ENCODE measurements around the gene EPHB3. TPM values are rescaled to one million over a fixed set of nuclear protein-coding genes. Genes with fewer than 3 reads are reported as not detected.

EPHB3 gene
- total RNA-seq, 1 donor from 2014 or later: 65.0 TPM

DNA sequence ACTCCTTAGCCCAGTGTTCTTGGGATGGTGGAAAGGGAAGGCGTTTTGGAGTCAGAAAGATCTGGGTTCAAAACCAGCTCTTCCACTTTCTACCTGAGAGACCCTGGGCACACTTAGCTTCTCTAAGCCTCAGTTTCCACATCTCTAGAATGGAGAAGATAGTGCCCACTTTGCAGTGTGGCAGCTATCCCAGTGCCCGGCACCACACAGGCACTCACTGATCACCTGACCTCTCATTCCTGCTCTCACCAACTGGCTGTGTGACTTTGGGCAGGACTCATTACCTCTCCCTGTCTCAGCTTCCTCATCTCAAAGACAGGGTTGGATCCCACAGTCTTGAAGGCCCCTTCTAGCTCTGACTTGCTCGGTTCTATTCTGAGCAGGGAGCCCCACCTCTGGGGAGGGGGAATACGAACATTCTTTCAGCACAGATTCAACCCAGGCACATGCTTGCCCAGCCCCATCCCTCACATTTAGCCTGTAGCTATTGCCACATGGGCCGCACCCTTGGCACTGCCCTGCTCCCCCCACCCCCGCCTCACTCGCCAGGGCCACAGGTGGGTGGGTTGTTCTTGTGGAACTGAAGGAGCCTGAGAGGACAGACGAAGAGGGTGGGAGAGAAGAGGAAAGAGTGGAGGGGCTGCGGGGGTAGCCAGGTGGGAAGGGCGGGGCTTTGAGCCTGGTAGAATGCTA, 39.2 kb downstream of the EPHB3 start:
- no peak for DNase-seq (ENCODE audit: extremely low spot score, unreplicated experiment)
- H3K4me1 Mint-ChIP-seq (ENCODE audit: unreplicated experiment): peaks cover 48% of the 10 kb centered on the region

DNA sequence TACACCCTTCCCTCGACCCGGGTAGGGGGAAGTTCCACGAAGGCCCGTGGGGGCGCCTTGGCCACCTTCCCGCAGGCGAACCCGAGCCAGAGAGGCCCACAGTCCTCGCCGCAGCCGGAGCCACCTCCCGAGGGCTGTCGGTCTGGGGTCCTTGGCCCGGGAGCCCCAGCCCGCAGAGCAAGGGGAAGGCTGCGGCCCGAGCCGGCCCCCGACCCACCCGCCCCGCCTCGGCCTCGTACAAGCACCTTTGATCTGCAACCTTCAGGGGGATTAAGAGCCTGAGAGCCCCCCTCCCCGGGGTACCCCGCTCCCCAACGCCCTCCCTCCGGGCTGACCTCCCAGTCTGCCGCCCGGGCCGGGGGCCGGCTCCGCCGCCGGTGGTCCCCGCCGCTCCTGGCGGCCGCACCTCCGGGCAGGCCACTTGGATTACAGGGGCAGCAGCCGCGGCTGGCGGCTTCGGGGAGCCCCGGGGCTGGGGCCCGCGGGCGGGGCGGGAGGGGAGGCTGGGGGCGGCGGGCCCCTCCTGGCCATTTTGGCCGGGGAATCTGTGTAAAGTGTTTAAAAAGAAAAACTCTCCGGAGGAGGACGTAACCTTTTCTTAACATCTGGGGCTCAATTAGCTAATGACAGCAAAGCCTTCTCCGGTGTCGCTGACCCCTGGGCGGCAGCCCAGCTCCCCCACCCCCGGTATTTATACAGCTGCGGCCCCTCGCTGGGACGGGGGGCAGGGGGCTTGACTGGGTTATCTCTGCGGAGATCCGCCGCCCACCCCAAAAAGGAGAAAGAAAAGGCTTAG, 40.2 kb downstream of the EPHB3 start:
- DNase-seq (ENCODE audit: extremely low spot score, unreplicated experiment): no peak
- H3K36me3 Mint-ChIP-seq: no peaks in the 10 kb centered on the region
- peak overlapping the region; percentile 85 for H3K4me3 Mint-ChIP-seq
- H3K4me1 Mint-ChIP-seq (ENCODE audit: unreplicated experiment): peaks cover 50% of the 10 kb centered on the region
- H3K27me3 Mint-ChIP-seq: peaks cover 44% of the 10 kb centered on the region
- peak overlapping the region; percentile 81 for H3K27ac Mint-ChIP-seq
- H3K9me3 Mint-ChIP-seq: peaks cover 4% of the 10 kb centered on the region
- TF ChIP-seq, protein P1, sequence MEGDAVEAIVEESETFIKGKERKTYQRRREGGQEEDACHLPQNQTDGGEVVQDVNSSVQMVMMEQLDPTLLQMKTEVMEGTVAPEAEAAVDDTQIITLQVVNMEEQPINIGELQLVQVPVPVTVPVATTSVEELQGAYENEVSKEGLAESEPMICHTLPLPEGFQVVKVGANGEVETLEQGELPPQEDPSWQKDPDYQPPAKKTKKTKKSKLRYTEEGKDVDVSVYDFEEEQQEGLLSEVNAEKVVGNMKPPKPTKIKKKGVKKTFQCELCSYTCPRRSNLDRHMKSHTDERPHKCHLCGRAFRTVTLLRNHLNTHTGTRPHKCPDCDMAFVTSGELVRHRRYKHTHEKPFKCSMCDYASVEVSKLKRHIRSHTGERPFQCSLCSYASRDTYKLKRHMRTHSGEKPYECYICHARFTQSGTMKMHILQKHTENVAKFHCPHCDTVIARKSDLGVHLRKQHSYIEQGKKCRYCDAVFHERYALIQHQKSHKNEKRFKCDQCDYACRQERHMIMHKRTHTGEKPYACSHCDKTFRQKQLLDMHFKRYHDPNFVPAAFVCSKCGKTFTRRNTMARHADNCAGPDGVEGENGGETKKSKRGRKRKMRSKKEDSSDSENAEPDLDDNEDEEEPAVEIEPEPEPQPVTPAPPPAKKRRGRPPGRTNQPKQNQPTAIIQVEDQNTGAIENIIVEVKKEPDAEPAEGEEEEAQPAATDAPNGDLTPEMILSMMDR (conservative IDR thresholded peaks at IDR 0.05): peak; percentile 20

More for the DNA sequence above, 39.2 kb downstream of the EPHB3 start:
- Mint-ChIP-seq H3K27me3 (peaks cover 39% of the 10 kb centered on the region), H3K27ac (peak overlapping the region; percentile 81), H3K36me3 (no peaks in the 10 kb centered on the region), H3K9me3 (peaks cover 4% of the 10 kb centered on the region), H3K4me3 (peak overlapping the region; percentile 74)
- TF ChIP-seq, protein P1 (conservative IDR thresholded peaks at IDR 0.05): no peak

DNA sequence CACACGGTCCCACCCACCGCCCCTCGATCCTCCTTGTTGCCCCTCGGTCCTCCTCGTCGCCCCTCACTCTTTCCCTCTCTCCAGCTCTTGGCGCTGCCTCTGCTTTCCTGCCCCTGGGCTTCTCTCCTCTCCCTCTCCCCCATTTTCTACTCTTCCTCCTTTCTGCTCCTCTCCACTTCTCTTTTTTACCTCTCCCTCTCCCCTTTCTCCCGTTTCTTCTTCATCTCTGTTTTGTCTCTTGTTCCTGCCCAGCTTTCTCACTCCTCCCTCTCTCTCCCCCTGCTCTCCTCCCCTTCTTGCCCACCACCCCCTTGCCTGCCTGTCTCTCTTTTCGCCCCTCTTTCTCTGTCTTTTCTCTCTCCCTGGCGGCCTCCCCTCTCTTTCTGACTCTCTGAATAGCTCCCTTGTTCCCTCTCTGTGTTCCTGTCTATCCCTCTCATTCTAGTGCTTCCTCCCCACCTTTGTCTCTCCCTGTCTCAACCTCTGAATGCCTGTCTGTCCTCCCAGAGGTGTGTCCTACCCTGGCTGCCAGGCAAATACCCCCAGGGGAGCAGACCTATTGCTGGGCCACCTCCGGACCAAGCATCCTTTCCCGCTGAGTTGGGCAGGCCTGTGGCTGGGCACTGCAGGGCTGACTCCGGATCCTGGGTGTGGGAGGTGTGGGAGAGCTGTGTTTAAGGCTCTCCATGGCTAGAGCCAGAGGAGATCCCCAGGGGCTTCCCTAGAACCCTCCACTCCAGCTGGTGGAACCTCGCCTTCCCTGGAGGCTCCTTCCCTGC, 41.0 kb downstream of the EPHB3 start:
- Mint-ChIP-seq H3K36me3 (no peaks in the 10 kb centered on the region), H3K27me3 (peaks cover 48% of the 10 kb centered on the region)
- DNase-seq (ENCODE audit: extremely low spot score, unreplicated experiment): no peak

DNA sequence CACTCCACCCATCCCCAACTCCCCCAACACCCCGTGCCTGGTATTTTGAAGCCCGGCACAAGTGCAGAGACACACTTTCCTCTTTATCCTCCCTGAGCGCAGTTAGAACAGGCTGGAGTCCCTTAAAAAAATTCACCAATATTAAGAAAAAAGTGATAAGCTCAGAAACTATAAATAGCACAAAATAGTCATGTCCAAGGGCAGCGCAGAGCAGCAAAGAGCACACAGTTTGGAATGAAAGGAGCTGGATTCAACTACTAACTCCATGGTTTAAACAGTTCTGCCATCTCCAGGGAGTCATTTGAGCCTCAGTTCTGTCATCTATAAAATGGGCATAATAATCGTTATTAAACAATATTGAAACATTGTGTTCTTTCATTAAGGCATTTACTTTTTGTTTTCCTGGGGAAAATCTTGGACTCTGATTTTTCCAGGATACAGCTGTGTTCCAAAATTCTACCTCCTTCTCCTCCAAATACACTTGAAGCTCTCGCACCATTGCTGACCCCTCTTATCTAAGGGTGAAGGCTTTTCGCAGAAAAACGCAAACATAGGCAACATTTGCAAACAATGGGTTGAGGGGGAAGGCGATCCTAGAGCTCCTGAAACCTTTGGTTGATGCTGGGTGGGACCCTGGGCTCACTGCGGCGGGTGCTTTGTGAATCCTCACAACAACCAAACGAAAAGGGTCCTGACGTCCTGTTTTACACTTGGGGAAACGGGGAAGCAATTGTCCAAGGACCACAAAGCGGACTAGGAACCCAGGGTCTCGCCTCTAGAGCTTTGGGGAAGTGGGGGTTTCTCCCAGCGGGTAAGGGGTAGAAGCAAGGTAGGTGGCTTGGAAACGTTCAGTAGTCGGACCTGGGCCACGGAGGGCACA, 41.8 kb downstream of the EPHB3 start:
- DNase-seq (ENCODE audit: extremely low spot score, unreplicated experiment): no peak
- H3K4me1 Mint-ChIP-seq (ENCODE audit: unreplicated experiment): peaks cover 57% of the 10 kb centered on the region
- H3K4me3 Mint-ChIP-seq: peak overlapping the region; percentile 85
- peak overlapping the region; percentile 80 for H3K27ac Mint-ChIP-seq
- H3K27me3 Mint-ChIP-seq: peaks cover 51% of the 10 kb centered on the region
- H3K9me3 Mint-ChIP-seq: peaks cover 4% of the 10 kb centered on the region
- TF ChIP-seq, protein P1 (conservative IDR thresholded peaks at IDR 0.05): no peak
- H3K36me3 Mint-ChIP-seq: no peaks in the 10 kb centered on the region

More for the DNA sequence above, 41.0 kb downstream of the EPHB3 start:
- Mint-ChIP-seq H3K27ac (peak overlapping the region; percentile 75), H3K4me3 (peak overlapping the region; percentile 85), H3K4me1 (ENCODE audit: unreplicated experiment) (peaks cover 55% of the 10 kb centered on the region), H3K9me3 (peaks cover 4% of the 10 kb centered on the region)
- TF ChIP-seq, protein P1 (conservative IDR thresholded peaks at IDR 0.05): no peak

All from type B pancreatic cell (in vitro differentiated cells).